Mesothelial cell of epicardium (in vitro differentiated cells): ENCODE data around the gene DPH2. TPM values are rescaled to one million over a fixed set of nuclear protein-coding genes. Genes with fewer than 3 reads are reported as not detected.

Experiments used
- DNase-seq, 2 experiments: peaks; one replicate each; pipeline ENCODE4 v3.0.0; 2021; ENCODE audit warnings: low spot score in 2 of 2; ENCODE audit not compliant: unreplicated experiment in 2 of 2
- H3K27ac Mint-ChIP-seq: 2 replicates; pipeline ENCODE4 v1.8.0; 2021; ENCODE audit warnings: mixed read lengths
- H3K27me3 Mint-ChIP-seq: 2 replicates; pipeline ENCODE4 v1.8.0; 2021; ENCODE audit warnings: low read depth, mixed read lengths
- H3K36me3 Mint-ChIP-seq: 2 replicates; pipeline ENCODE4 v1.8.0; 2021; ENCODE audit warnings: mixed read lengths
- H3K4me1 Mint-ChIP-seq: 2 replicates; pipeline ENCODE4 v1.8.0; 2021; ENCODE audit warnings: mixed read lengths
- H3K4me3 Mint-ChIP-seq: 2 replicates; pipeline ENCODE4 v1.8.0; 2021; ENCODE audit warnings: mild to moderate bottlenecking, moderate library complexity, mixed read lengths
- H3K9me3 Mint-ChIP-seq: 2 replicates; pipeline ENCODE4 v1.8.0; 2021; ENCODE audit warnings: mixed read lengths
- total RNA-seq: library from RNA; stranded (reverse); gene quantifications from 3 replicates; pipeline ENCODE4 v1.2.1, GENCODE V29; 2021
- TF ChIP-seq, protein P1 (sequence below): fragments of 200-600 bp; sonication (generic); IDR thresholded peaks from one replicate; pipeline ENCODE4 v1.5.0; 2021; ENCODE audit warnings: antibody characterized with exemption; ENCODE audit not compliant: unreplicated experiment

DPH2 gene
- total RNA-seq, 1 donor from 2014 or later: 24.1 TPM

DNA sequence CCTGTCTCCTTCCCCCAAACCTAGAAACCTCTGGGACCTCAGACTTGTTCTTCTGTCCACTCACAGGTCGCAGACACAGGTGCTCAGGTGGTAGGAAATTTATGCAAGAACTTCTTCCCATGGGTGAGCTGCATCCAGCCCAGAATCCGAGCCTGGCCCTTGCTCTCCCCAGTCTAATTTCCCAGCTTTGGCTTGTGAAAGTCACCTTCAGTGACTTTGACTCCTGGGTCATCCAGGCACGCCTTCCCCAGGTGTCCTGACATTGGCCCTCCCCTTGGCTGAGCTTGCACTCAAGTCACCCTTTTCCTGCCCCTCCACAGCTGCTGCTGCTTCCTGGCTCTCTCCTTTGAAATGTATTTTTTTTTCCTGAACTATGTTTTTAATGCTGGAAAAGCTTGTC lies 16.4 kb upstream of the DPH2 start:
- no peak for DNase-seq
- Mint-ChIP-seq H3K9me3 (no peaks in the 10 kb centered on the region), H3K4me1 (peaks cover 12% of the 10 kb centered on the region), H3K27me3 (no peaks in the 10 kb centered on the region), H3K27ac (peak overlapping the region; percentile 79), H3K4me3 (no peak overlapping the region), H3K36me3 (peaks cover 8% of the 10 kb centered on the region)
- TF ChIP-seq, protein P1, sequence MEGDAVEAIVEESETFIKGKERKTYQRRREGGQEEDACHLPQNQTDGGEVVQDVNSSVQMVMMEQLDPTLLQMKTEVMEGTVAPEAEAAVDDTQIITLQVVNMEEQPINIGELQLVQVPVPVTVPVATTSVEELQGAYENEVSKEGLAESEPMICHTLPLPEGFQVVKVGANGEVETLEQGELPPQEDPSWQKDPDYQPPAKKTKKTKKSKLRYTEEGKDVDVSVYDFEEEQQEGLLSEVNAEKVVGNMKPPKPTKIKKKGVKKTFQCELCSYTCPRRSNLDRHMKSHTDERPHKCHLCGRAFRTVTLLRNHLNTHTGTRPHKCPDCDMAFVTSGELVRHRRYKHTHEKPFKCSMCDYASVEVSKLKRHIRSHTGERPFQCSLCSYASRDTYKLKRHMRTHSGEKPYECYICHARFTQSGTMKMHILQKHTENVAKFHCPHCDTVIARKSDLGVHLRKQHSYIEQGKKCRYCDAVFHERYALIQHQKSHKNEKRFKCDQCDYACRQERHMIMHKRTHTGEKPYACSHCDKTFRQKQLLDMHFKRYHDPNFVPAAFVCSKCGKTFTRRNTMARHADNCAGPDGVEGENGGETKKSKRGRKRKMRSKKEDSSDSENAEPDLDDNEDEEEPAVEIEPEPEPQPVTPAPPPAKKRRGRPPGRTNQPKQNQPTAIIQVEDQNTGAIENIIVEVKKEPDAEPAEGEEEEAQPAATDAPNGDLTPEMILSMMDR: no peak

DNA sequence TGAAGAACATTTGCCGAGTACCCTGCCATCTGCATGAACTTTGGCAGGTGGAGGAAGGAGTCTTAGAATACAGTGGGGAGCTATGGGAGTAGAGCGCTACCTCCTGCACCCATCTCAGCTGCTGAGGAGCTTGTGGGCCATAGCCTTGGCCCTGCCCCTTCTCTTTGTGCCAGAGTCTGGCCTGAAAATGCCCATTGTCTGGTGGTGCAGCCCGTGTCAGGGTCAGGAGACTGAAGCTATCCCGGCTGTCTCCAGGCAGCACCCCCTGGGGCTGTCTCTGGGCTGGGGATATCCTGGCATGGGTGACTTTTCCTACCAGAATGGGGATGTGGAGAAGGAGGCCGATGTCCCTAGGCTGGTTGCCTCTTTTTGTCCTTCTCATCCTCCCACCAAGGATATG lies 15.8 kb upstream of the DPH2 start:
- Mint-ChIP-seq H3K27ac (no peak overlapping the region), H3K36me3 (peaks cover 8% of the 10 kb centered on the region), H3K27me3 (no peaks in the 10 kb centered on the region), H3K9me3 (no peaks in the 10 kb centered on the region), H3K4me1 (peaks cover 9% of the 10 kb centered on the region), H3K4me3 (no peak overlapping the region)
- no peak for DNase-seq
- TF ChIP-seq, protein P1: no peak

GRCh38 chr1:43956234-43956633 lies 13.6 kb upstream of the DPH2 start:
- Mint-ChIP-seq H3K4me1 (peaks cover 9% of the 10 kb centered on the region), H3K9me3 (no peaks in the 10 kb centered on the region)

DNA sequence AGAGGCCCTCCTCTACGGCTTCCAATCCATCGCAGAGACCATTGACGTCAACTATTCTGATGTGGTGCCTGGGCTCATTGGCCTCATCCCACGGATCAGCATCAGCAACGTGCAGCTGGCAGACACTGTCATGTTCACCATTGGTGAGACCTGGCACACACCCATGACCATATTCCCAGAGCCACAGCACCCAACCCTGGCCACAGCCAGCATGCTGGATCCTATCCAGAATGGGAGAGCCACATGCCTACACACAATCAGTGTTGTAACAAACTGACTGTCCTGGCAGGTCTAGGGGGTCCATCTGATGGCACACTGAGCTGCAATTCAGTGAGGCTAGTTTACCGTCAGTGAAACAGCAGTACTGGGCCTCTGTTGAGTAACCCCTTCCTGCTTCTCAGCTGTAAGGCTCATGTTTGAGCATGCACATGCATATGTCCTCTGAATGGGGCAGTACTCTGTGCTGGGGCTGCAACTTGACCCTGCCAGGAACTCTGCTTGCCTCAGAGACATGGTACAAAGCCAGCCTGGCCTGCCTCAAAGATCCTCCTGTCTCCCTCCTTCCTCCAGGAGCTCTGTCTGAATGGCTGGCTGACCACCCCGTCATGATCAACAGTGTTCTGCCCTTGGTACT lies 12.3 kb upstream of the DPH2 start:
- DNase-seq: no peak
- Mint-ChIP-seq H3K9me3 (no peaks in the 10 kb centered on the region), H3K4me3 (no peak overlapping the region), H3K4me1 (peaks cover 9% of the 10 kb centered on the region), H3K36me3 (peaks cover 5% of the 10 kb centered on the region), H3K27ac (no peak overlapping the region), H3K27me3 (no peaks in the 10 kb centered on the region)
- TF ChIP-seq, protein P1: no peak

More at GRCh38 chr1:43956234-43956633, 13.6 kb upstream of the DPH2 start:
- Mint-ChIP-seq H3K27ac (no peak overlapping the region), H3K4me3 (no peak overlapping the region), H3K36me3 (peaks cover 5% of the 10 kb centered on the region), H3K27me3 (no peaks in the 10 kb centered on the region)
- no peak for DNase-seq
- TF ChIP-seq, protein P1: no peak

DNA sequence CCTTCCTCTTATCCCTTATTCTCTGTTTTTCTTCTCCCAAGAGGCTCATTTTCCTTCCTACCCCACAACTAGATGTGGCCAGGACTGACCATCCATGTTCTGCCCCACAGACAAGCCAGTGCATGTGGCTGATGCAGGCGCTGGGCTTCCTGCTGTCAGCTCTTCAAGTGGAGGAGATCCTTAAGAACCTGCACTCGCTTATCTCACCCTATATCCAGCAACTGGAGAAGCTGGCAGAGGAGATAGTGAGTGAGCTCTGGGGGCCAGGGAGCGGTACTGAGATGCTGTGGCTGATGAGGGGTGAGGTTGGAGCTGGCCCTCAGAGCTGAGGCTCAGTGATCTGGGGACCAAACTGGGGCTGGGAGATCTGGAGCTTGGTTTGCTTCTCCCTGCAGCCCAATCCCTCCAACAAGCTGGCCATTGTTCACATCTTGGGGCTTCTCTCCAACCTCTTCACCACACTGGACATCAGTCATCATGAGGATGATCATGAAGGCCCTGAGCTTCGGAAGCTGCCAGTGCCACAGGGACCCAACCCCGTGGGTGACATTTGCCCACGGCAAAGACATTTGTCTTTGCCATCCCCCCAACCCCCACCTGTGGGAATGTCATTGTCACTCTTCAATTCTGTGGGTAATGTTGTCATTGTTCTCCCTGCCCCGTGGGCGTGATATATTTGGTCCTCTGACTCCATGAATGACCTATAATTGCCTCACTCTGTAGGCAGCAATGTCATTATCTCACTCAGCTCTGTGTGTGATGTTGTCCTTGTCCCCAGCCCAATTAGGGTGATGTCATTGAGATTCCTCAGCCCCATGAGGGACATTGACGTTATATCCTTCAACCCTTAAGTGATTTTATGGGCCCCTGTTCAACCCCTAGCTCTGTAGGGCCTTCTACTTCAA lies 11.2 kb upstream of the DPH2 start:
- no peak overlapping the region for H3K27ac Mint-ChIP-seq
- H3K9me3 Mint-ChIP-seq: no peaks in the 10 kb centered on the region
- no peaks in the 10 kb centered on the region for H3K27me3 Mint-ChIP-seq
- DNase-seq: no peak
- peaks cover 5% of the 10 kb centered on the region for H3K36me3 Mint-ChIP-seq
- peaks cover under 1% of the 10 kb centered on the region for H3K4me1 Mint-ChIP-seq
- H3K4me3 Mint-ChIP-seq: no peak overlapping the region
- TF ChIP-seq, protein P1: no peak
